HepG2 (cell line): ENCODE data around the gene CYP4F2. TPM values are rescaled to one million over a fixed set of nuclear protein-coding genes. Genes with fewer than 3 reads are reported as not detected.
"Not testable (repeated sequence)": the region's sequence is repeated elsewhere in the genome, so short reads cannot be mapped to it uniquely, and the experiment has no call there.

Experiments used
- ATAC-seq: fragments of 200-7000 bp; cut with Tn5 transposase; 3 replicates; pipeline ENCODE4 v1.9.1; 2020; ENCODE audit warnings: mild to moderate bottlenecking, moderate library complexity
- BruUV-seq: library from RNA; stranded (reverse); fragments of 400-500 nt; replicated peaks from 2 replicates; lab custom pipeline; 2021; lab: Mats Ljungman, UMichigan
- CTCF ChIA-PET: fragments of 300-600 bp; formaldehyde crosslinking; extraction: SDS; loops from one replicate; lab custom pipeline; 2021; ENCODE audit warnings: low total read pairs, inconsistent platforms, low intra/inter-chr PET ratio; lab: Yijun Ruan, JAX
- POLR2A ChIA-PET: fragments of 350-600 bp; sonication (Branson Sonifier 250); formaldehyde crosslinking; loops from one replicate; lab custom pipeline; 2020; ENCODE audit warnings: antibody characterized with exemption, inconsistent platforms; lab: Yijun Ruan, JAX
- DNase-seq: peaks from one replicate; pipeline ENCODE4 v3.0.0-alpha.2; 2015; ENCODE audit warnings: low spot score
- FAIRE-seq: peaks from 3 replicates; lab custom pipeline; 2011; peaks lifted over from hg19 to GRCh38; lab: Jason Lieb, UNC
- H2AFZ ChIP-seq: one replicate; pipeline ENCODE4 v1.6.1; 2011; ENCODE audit warnings: low read length, inconsistent platforms
- H3K27ac ChIP-seq: fragments of 300-600 bp; 3 replicates; pipeline ENCODE4 v1.8.0; 2011; ENCODE audit warnings: mixed run types, mild to moderate bottlenecking, mixed read lengths, low read length, inconsistent platforms; ENCODE audit not compliant: insufficient read depth; ENCODE audit errors: extremely low read length
- H3K27me3 ChIP-seq, 2 experiments: fragments of 200-600 bp in 1 of 2; 2 replicates in 1 of 2; 3 replicates in 1 of 2; pipeline versions ENCODE4 v1.6.0 to v1.8.0; 2011; ENCODE audit warnings: low read length in 2 of 2, mild to moderate bottlenecking in 2 of 2, moderate library complexity in 2 of 2, inconsistent platforms in 1 of 2; ENCODE audit not compliant: insufficient read depth in 2 of 2, control insufficient read depth in 1 of 2
- H3K36me3 ChIP-seq, 2 experiments: fragments of 200-600 bp in 1 of 2; replicated peaks in 1 of 2; 2 replicates in 1 of 2; 3 replicates in 1 of 2; pipeline versions ENCODE4 v1.5.1 to v1.8.0; 2011; ENCODE audit warnings: low read length in 2 of 2, inconsistent platforms in 1 of 2; ENCODE audit not compliant: insufficient read depth in 2 of 2, control insufficient read depth in 1 of 2
- H3K4me1 ChIP-seq: 2 replicates; pipeline ENCODE4 v1.5.1; 2012; ENCODE audit warnings: low read length, inconsistent platforms; ENCODE audit not compliant: insufficient read depth
- H3K4me2 ChIP-seq: 2 replicates; pipeline ENCODE4 v1.6.0; 2011; ENCODE audit warnings: low read depth, low read length, inconsistent platforms
- H3K4me3 ChIP-seq, 3 experiments: fragments of 200-600 bp in 1 of 3; sonication (generic), shearing (Covaris generic) in 1 of 3; replicated peaks in 1 of 3; 2 replicates each; pipeline ENCODE4 v1.5.1; 2011 to 2016; ENCODE audit warnings: low read length in 3 of 3, inconsistent platforms in 2 of 3, low read depth in 2 of 3, mild to moderate bottlenecking in 2 of 3, control low read depth in 1 of 3, mixed read lengths in 1 of 3; ENCODE audit not compliant: insufficient read depth in 1 of 3
- H3K79me2 ChIP-seq: one replicate; pipeline ENCODE4 v1.6.1; 2011; ENCODE audit warnings: low read length, inconsistent platforms; ENCODE audit not compliant: insufficient read depth
- H3K9ac ChIP-seq: 2 replicates; pipeline ENCODE4 v1.6.0; 2011; ENCODE audit warnings: mild to moderate bottlenecking, low read depth, low read length, inconsistent platforms; ENCODE audit not compliant: insufficient read depth
- H3K9me3 ChIP-seq: 2 replicates; pipeline ENCODE4 v1.5.1; 2012; ENCODE audit warnings: mild to moderate bottlenecking, low read length
- H4K20me1 ChIP-seq: 2 replicates; pipeline ENCODE4 v1.6.0; 2011; ENCODE audit warnings: inconsistent platforms, mild to moderate bottlenecking, low read length, moderate library complexity; ENCODE audit not compliant: insufficient read depth
- ARNTL ChIP-seq: sonication (generic); formaldehyde crosslinking; IDR thresholded peaks from 2 replicates; pipeline ENCODE4 v1.4.0; 2020; ENCODE audit warnings: mild to moderate bottlenecking, missing genetic modification reagents
- CEBPB ChIP-seq: IDR thresholded peaks from 2 replicates; pipeline ENCODE4 v1.6.1; 2011; ENCODE audit warnings: low read depth, low read length, improper control_type of control experiment, borderline replicate concordance
- CEBPG ChIP-seq: IDR thresholded peaks from 2 replicates; pipeline ENCODE4 v1.6.1; 2016
- FUBP1 ChIP-seq: sonication (generic); formaldehyde crosslinking; IDR thresholded peaks from 2 replicates; pipeline ENCODE4 v1.5.1; 2020; ENCODE audit warnings: missing genetic modification reagents, mild to moderate bottlenecking, borderline replicate concordance
- ZNF292 ChIP-seq: sonication (generic); formaldehyde crosslinking; IDR thresholded peaks from 2 replicates; pipeline ENCODE4 v1.8.1; 2022; ENCODE audit warnings: mild to moderate bottlenecking, low read depth, missing genetic modification reagents, borderline replicate concordance
- ZNF362 ChIP-seq: sonication (generic); formaldehyde crosslinking; IDR thresholded peaks from 2 replicates; pipeline ENCODE4 v1.4.0; 2020; ENCODE audit warnings: missing genetic modification reagents, mild to moderate bottlenecking, borderline replicate concordance
- WGBS: methylation state at CpG from one replicate; pipeline ENCODE4 v1.1.6; 2017; ENCODE audit warnings: low lambda C conversion rate; 5-methylcytosine and 5-hydroxymethylcytosine counted together
- in situ Hi-C: cut with HindIII; loops from 2 replicates; pipeline ENCODE4 v1.10.0; 2017; ENCODE audit warnings: low pct_unique_long_range_greater_than_20kb; ENCODE audit not compliant: extremely low pct_ligation_motif_present
- intact Hi-C: fragments of 100-400 bp; cut with micrococcal nuclease; formaldehyde crosslinking; loops from one replicate; pipeline ENCODE4 v1.10.0; 2022; ENCODE audit not compliant: unreplicated experiment
- polyA plus RNA-seq, 8 experiments: library from polyadenylated mRNA; depleted of rRNA in 3 of 8; stranded (reverse) in 7 of 8; unstranded in 1 of 8; fragments of >200 nt; fragmentation: Illumina TruSeq in 4 of 8; extraction: Trizol in 4 of 8; gene quantifications; 2 replicates each; pipeline versions ENCODE4 v1.2.1 to v1.2.3, GENCODE V29; 2011 to 2016; ENCODE audit warnings: low read depth in 4 of 8, missing spikeins in 1 of 8, mixed read lengths in 1 of 8; ENCODE audit not compliant: insufficient read depth in 1 of 8
- total RNA-seq, 5 experiments: library from RNA; depleted of rRNA; stranded (reverse); fragments of >200 nt; fragmentation: Illumina TruSeq; extraction: Trizol; gene quantifications; 2 replicates each; pipeline ENCODE4 v1.2.3, GENCODE V29; 2016; ENCODE audit warnings: low read depth in 1 of 5
- TF ChIP-seq, protein P1 (sequence below): sonication (generic); formaldehyde crosslinking; IDR thresholded peaks from 2 replicates; pipeline ENCODE4 v1.5.0; 2020; ENCODE audit warnings: missing genetic modification reagents
- TF ChIP-seq, protein P2 (sequence below): sonication (generic); formaldehyde crosslinking; IDR thresholded peaks from 2 replicates; pipeline ENCODE4 v1.5.0; 2020; ENCODE audit warnings: mild to moderate bottlenecking, missing genetic modification reagents, moderate library complexity

CYP4F2 gene
- total and polyA plus RNA-seq, 2 of the 13 experiments (the other 11 are each of a cell fraction or from before 2014, with no cell fraction given): 3.7 to 3.9 TPM

DNA sequence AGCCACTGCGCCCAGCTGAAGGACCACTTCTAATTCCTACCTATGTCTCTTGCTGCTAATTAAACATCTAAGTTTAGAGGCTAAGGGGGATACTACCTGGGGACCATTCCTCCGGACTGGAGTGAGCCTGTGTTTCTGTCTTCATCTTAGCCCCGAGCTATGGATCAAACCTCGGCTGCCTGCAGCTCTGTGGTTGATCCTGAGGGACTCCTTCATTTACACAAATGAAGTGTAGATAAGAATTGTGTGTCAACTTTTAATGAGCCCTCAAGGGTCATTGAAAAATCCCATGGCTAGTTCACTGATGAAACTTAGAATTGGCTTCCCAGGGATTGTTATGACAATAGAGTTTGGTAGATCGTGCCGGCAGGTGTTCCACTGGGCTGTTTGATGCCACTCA lies 51.0 kb downstream of the CYP4F2 start:
- H4K20me1 ChIP-seq: no peaks in the 10 kb centered on the region
- H3K27me3 ChIP-seq: peaks cover 0 to 5% of the 10 kb centered on the region in 2 experiments; a peak in 3 of 5 replicates
- no peak overlapping the region for H3K4me2 ChIP-seq
- no peak overlapping the region for H3K27ac ChIP-seq
- intact Hi-C loops (no loop called here), in situ Hi-C loops (no loop called here)
- no peaks in the 10 kb centered on the region for H3K36me3 ChIP-seq
- no peaks in the 10 kb centered on the region for H3K4me1 ChIP-seq
- FAIRE-seq: no peak
- BruUV-seq: no TSS peak
- no peak for DNase-seq
- 37% methylated on average over 3 of the region's 6 CpGs for WGBS
- ChIA-PET CTCF (no interaction called here), POLR2A (no interaction called here)
- no peak overlapping the region for H2AFZ ChIP-seq
- H3K79me2 ChIP-seq: no peaks in the 10 kb centered on the region
- no peak for ATAC-seq
- H3K9me3 ChIP-seq: no peaks in the 10 kb centered on the region
- H3K9ac ChIP-seq: no peak overlapping the region
- TF ChIP-seq, protein P1, sequence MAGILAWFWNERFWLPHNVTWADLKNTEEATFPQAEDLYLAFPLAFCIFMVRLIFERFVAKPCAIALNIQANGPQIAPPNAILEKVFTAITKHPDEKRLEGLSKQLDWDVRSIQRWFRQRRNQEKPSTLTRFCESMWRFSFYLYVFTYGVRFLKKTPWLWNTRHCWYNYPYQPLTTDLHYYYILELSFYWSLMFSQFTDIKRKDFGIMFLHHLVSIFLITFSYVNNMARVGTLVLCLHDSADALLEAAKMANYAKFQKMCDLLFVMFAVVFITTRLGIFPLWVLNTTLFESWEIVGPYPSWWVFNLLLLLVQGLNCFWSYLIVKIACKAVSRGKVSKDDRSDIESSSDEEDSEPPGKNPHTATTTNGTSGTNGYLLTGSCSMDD (CRISPR knock-in tag): no peak
- TF ChIP-seq FUBP1 (CRISPR knock-in tag): no peak
- TF ChIP-seq ARNTL (CRISPR knock-in tag): no peak
- no peak overlapping the region for H3K4me3 ChIP-seq

GRCh38 chr19:15843894-15844222 lies 54.0 kb downstream of the CYP4F2 start:
- peak; percentile 85 for TF ChIP-seq CEBPB
- TF ChIP-seq CEBPG (CRISPR knock-in tag): peak; percentile 88
- TF ChIP-seq, protein P2, sequence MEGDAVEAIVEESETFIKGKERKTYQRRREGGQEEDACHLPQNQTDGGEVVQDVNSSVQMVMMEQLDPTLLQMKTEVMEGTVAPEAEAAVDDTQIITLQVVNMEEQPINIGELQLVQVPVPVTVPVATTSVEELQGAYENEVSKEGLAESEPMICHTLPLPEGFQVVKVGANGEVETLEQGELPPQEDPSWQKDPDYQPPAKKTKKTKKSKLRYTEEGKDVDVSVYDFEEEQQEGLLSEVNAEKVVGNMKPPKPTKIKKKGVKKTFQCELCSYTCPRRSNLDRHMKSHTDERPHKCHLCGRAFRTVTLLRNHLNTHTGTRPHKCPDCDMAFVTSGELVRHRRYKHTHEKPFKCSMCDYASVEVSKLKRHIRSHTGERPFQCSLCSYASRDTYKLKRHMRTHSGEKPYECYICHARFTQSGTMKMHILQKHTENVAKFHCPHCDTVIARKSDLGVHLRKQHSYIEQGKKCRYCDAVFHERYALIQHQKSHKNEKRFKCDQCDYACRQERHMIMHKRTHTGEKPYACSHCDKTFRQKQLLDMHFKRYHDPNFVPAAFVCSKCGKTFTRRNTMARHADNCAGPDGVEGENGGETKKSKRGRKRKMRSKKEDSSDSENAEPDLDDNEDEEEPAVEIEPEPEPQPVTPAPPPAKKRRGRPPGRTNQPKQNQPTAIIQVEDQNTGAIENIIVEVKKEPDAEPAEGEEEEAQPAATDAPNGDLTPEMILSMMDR (CRISPR knock-in tag): 0 out of 2 replicates have a peak, but pooled peaks have one; percentile 10
- TF ChIP-seq ZNF292: 0 out of 2 replicates have a peak, but pooled peaks have one; percentile 29
- peak; percentile 92 for TF ChIP-seq ZNF362 (CRISPR knock-in tag)
- TF ChIP-seq, all 625 proteins: peak for 5; not testable (repeated sequence) for 620
- ATAC-seq: peak; percentile 41; the same call in 2 of the 3 replicates
- H3K79me2 ChIP-seq, BruUV-seq, H3K9ac ChIP-seq, H3K4me2 ChIP-seq, H3K36me3 ChIP-seq, in situ Hi-C loops, H3K27ac ChIP-seq, H3K4me3 ChIP-seq, H4K20me1 ChIP-seq, intact Hi-C loops, H3K9me3 ChIP-seq, H3K4me1 ChIP-seq, H2AFZ ChIP-seq, H3K27me3 ChIP-seq, CTCF ChIA-PET, FAIRE-seq: not testable (repeated sequence)
- POLR2A ChIA-PET: interaction anchor here (0.6 kb wide), 1 partner anchor 202 kb away, joined by 3 read pairs; no protein-coding TSS in a partner anchor
- 2% methylated on average over 8 of the region's 8 CpGs for WGBS
- DNase-seq: peak; percentile 33
